WTC11 (cell line): ENCODE results near the gene ABR. TPM values are rescaled to one million over a fixed set of nuclear protein-coding genes. Genes with fewer than 3 reads are reported as not detected.

ENCODE experiments used
- ATAC-seq: fragments of 200-7000 bp; cut with Tn5 transposase; 2 replicates; pipeline ENCODE4 v1.10.0; 2021; ENCODE audit warnings: mild to moderate bottlenecking, moderate library complexity
- CTCF ChIA-PET: fragments of 300-600 bp; sonication (Branson Sonifier 250); formaldehyde crosslinking; loops from one replicate; lab custom pipeline; 2021; ENCODE audit warnings: antibody characterized with exemption; lab: Charles Lee
- POLR2A ChIA-PET: fragments of 350-600 bp; sonication (Branson Sonifier 250); formaldehyde crosslinking; loops from one replicate; lab custom pipeline; 2021; ENCODE audit warnings: antibody characterized with exemption; lab: Charles Lee
- DNase-seq: peaks from one replicate; pipeline ENCODE4 v3.0.0; 2021; ENCODE audit warnings: low spot score
- H3K27ac Mint-ChIP-seq: 2 replicates; pipeline ENCODE4 v1.8.0; 2021; ENCODE audit warnings: mixed read lengths
- H3K27me3 Mint-ChIP-seq: 2 replicates; pipeline ENCODE4 v1.8.0; 2021; ENCODE audit warnings: low read depth, mild to moderate bottlenecking, moderate library complexity, mixed read lengths
- H3K36me3 Mint-ChIP-seq: 2 replicates; pipeline ENCODE4 v1.8.0; 2021; ENCODE audit warnings: mixed read lengths
- H3K4me1 Mint-ChIP-seq: 2 replicates; pipeline ENCODE4 v1.8.0; 2022; ENCODE audit warnings: mixed read lengths
- H3K4me3 Mint-ChIP-seq: 2 replicates; pipeline ENCODE4 v1.8.0; 2021; ENCODE audit warnings: mild to moderate bottlenecking, moderate library complexity, mixed read lengths
- H3K9me3 Mint-ChIP-seq: 2 replicates; pipeline ENCODE4 v1.8.0; 2021; ENCODE audit warnings: mixed read lengths
- AR ChIP-seq: fragments of 250-450 bp; sonication (Bioruptor Pico); IDR thresholded peaks from 2 replicates; pipeline ENCODE4 v1.9.0; 2021; ENCODE audit warnings: mild to moderate bottlenecking
- ATF1 ChIP-seq: sonication (generic); formaldehyde crosslinking; IDR thresholded peaks from 2 replicates; pipeline ENCODE4 v1.8.1; 2023; ENCODE audit warnings: mild to moderate bottlenecking, moderate library complexity, missing genetic modification reagents
- CREB1 ChIP-seq: sonication (generic); formaldehyde crosslinking; IDR thresholded peaks from 2 replicates; pipeline ENCODE4 v1.8.0; 2023; ENCODE audit warnings: mild to moderate bottlenecking, missing genetic modification reagents
- EMX1 ChIP-seq: fragments of 250-450 bp; sonication (Bioruptor Pico); IDR thresholded peaks from 2 replicates; pipeline ENCODE4 v1.8.0; 2021; ENCODE audit warnings: mild to moderate bottlenecking
- JAZF1 ChIP-seq: fragments of 250-450 bp; sonication (Bioruptor Pico); IDR thresholded peaks from 2 replicates; pipeline ENCODE4 v1.9.0; 2021; ENCODE audit warnings: moderate library complexity, mild to moderate bottlenecking, inconsistent platforms
- MYBL2 ChIP-seq: sonication (generic); formaldehyde crosslinking; IDR thresholded peaks from 2 replicates; pipeline ENCODE4 v1.8.1; 2023; ENCODE audit warnings: mild to moderate bottlenecking, moderate library complexity, missing genetic modification reagents
- NFE2L1 ChIP-seq: sonication (generic); formaldehyde crosslinking; IDR thresholded peaks from 2 replicates; pipeline ENCODE4 v1.8.1; 2023; ENCODE audit warnings: missing genetic modification reagents
- NFYB ChIP-seq: sonication (generic); formaldehyde crosslinking; conservative IDR thresholded peaks from 2 replicates; pipeline ENCODE4 v1.8.0; 2022; ENCODE audit warnings: low read depth, missing genetic modification reagents
- PREB ChIP-seq: sonication (generic); formaldehyde crosslinking; IDR thresholded peaks from 2 replicates; pipeline ENCODE4 v1.8.1; 2022; ENCODE audit warnings: mild to moderate bottlenecking, missing genetic modification reagents, moderate library complexity, borderline replicate concordance
- PRRX2 ChIP-seq: fragments of 250-450 bp; sonication (Bioruptor Pico); IDR thresholded peaks from 2 replicates; pipeline ENCODE4 v1.8.0; 2021; ENCODE audit warnings: mild to moderate bottlenecking
- SMAD4 ChIP-seq: sonication (generic); formaldehyde crosslinking; IDR thresholded peaks from 2 replicates; pipeline ENCODE4 v1.8.0; 2022; ENCODE audit warnings: mild to moderate bottlenecking, missing genetic modification reagents
- SOX15 ChIP-seq: fragments of 250-450 bp; sonication (Bioruptor Pico); IDR thresholded peaks from 2 replicates; pipeline ENCODE4 v1.9.0; 2021; ENCODE audit warnings: mild to moderate bottlenecking
- USF2 ChIP-seq: sonication (generic); formaldehyde crosslinking; IDR thresholded peaks from 2 replicates; pipeline ENCODE4 v1.8.1; 2023; ENCODE audit warnings: mild to moderate bottlenecking, missing genetic modification reagents, moderate library complexity
- ZBTB43 ChIP-seq: sonication (generic); formaldehyde crosslinking; IDR thresholded peaks from 2 replicates; pipeline ENCODE4 v1.8.1; 2023; ENCODE audit warnings: mild to moderate bottlenecking, missing genetic modification reagents
- ZNF281 ChIP-seq: sonication (generic); formaldehyde crosslinking; IDR thresholded peaks from 2 replicates; pipeline ENCODE4 v1.8.0; 2023; ENCODE audit warnings: mild to moderate bottlenecking, missing genetic modification reagents
- ZNF671 ChIP-seq: fragments of 250-450 bp; sonication (Bioruptor Pico); IDR thresholded peaks from 2 replicates; pipeline ENCODE4 v1.8.0; 2021; ENCODE audit warnings: mild to moderate bottlenecking
- total RNA-seq: library from RNA; stranded (reverse); gene quantifications from 3 replicates; pipeline ENCODE4 v1.2.3, GENCODE V29; 2021
- TF ChIP-seq, protein P1 (sequence below): fragments of 250-450 bp; sonication (Bioruptor Pico); IDR thresholded peaks from 2 replicates; pipeline ENCODE4 v1.9.0; 2021; ENCODE audit warnings: moderate library complexity, mild to moderate bottlenecking, inconsistent platforms, borderline replicate concordance
- TF ChIP-seq, protein P2 (sequence below): sonication (generic); formaldehyde crosslinking; IDR thresholded peaks from 2 replicates; pipeline ENCODE4 v1.8.0; 2022; ENCODE audit warnings: mild to moderate bottlenecking, missing genetic modification reagents

Gene ABR
- total RNA-seq, 1 experiment from 2014 or later = 38.0 TPM

DNA sequence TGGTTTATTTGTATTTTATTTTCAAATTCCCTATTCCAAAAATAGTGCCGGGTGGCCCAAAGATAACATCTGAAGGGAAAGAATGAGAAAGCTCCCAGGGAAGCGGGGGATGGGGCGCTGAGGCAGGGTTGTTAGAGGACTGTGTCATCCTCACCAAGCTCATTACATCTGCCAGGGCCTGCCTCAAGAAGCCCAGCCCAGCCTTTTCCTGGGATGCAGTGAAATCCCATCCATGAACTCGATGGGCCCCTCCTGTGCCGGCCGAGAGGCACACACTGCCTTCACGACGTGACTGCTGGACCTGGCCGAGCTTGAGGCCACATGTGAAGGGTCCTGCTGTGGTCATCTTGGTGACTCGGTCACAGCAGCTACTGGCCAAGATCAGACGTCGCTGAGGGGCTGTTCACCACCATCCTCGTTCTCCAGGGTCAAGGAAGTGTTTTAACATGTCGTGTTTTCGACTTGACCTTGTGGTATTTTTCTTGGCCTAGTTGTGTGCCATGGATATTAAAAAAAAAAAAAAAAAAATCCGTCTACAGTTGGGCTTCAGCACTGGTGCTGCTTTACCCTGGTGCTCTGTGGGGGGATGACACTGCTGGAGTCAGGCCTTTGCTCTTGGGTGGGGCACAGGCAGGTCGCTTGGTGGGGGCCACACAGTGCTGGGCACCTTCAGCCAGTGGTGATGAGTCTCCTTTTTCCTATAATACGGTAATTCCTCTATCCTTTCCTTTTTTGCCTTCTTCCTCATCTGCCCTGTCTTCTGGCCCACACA is 178.0 kb downstream of the ABR start:
- Mint-ChIP-seq H3K27me3 (no peaks in the 10 kb centered on the region), H3K4me3 (no peak overlapping the region), H3K36me3 (peaks cover 33% of the 10 kb centered on the region), H3K4me1 (peaks cover 15% of the 10 kb centered on the region), H3K27ac (no peak overlapping the region), H3K9me3 (no peaks in the 10 kb centered on the region)
- DNase-seq = no peak
- TF ChIP-seq ZNF671 (CRISPR knock-in tag) (no peak), AR (no peak), USF2 (no peak), ZBTB43 (CRISPR knock-in tag) (no peak), SMAD4 (CRISPR knock-in tag) (no peak), MYBL2 (CRISPR knock-in tag) (no peak), NFYB (no peak), PRRX2 (CRISPR knock-in tag) (no peak), ATF1 (CRISPR knock-in tag) (no peak), JAZF1 (no peak), NFE2L1 (CRISPR knock-in tag) (no peak), PREB (CRISPR knock-in tag) (no peak)
- TF ChIP-seq, protein P1, sequence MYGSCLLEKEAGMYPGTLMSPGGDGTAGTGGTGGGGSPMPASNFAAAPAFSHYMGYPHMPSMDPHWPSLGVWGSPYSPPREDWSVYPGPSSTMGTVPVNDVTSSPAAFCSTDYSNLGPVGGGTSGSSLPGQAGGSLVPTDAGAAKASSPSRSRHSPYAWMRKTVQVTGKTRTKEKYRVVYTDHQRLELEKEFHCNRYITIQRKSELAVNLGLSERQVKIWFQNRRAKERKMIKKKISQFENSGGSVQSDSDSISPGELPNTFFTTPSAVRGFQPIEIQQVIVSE (CRISPR knock-in tag) = no peak
- CTCF ChIA-PET = interaction anchor here (9.1 kb wide), 1 partner anchor 54 kb away, joined by 56 read pairs; no protein-coding TSS in a partner anchor
- ATAC-seq = no peak
- POLR2A ChIA-PET = no interaction called here

GRCh38 chr17:1000597-1001461 is 179.0 kb downstream of the ABR start:
- Mint-ChIP-seq H3K9me3 (no peaks in the 10 kb centered on the region), H3K4me1 (peaks cover 15% of the 10 kb centered on the region), H3K27ac (no peak overlapping the region), H3K36me3 (peaks cover 33% of the 10 kb centered on the region), H3K27me3 (peaks cover 2% of the 10 kb centered on the region; the same call in 1 of the 2 replicates), H3K4me3 (no peak overlapping the region)
- ChIA-PET CTCF (interaction anchor here (1.3 to 9.1 kb wide), 2 partner anchors 55 to 264 kb away, joined by 4 to 56 read pairs; no protein-coding TSS in a partner anchor), POLR2A (interaction anchor here (0.5 kb wide), 1 partner anchor 1155 kb away, joined by 3 read pairs; no protein-coding TSS in a partner anchor)
- no peak for ATAC-seq
- DNase-seq = no peak
- no peak for TF ChIP-seq SOX15 (CRISPR knock-in tag)
- no peak for TF ChIP-seq ZNF281 (CRISPR knock-in tag)
- TF ChIP-seq CREB1 (CRISPR knock-in tag) = no peak
- TF ChIP-seq EMX1 = no peak
- TF ChIP-seq, protein P2, sequence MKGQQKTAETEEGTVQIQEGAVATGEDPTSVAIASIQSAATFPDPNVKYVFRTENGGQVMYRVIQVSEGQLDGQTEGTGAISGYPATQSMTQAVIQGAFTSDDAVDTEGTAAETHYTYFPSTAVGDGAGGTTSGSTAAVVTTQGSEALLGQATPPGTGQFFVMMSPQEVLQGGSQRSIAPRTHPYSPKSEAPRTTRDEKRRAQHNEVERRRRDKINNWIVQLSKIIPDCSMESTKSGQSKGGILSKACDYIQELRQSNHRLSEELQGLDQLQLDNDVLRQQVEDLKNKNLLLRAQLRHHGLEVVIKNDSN = no peak
- TF ChIP-seq AR = no peak
